ENCODE results near the gene PTBP3. TPM values are rescaled to one million over a fixed set of nuclear protein-coding genes. Genes with fewer than 3 reads are reported as not detected.
"Not testable (repeated sequence)": the region's sequence is repeated elsewhere in the genome, so short reads cannot be mapped to it uniquely, and the experiment has no call there.

The PTBP3 gene
- polyA plus RNA-seq, 1 donor, result 16.3 TPM

- DNase-seq, result no peak
These were observed 134.8 kb downstream of the PTBP3 start for GRCh38 chr9:112198646-112199045.

- no peak for DNase-seq
These were observed 138.4 kb downstream of the PTBP3 start for GRCh38 chr9:112194969-112195431.

- DNase-seq, result no peak
These were observed 139.7 kb downstream of the PTBP3 start for GRCh38 chr9:112193572-112194288.

GRCh38 chr9:112190320-112190719 is 143.1 kb downstream of the PTBP3 start:
- DNase-seq, result not testable (repeated sequence)

GRCh38 chr9:112188884-112189283 is 144.5 kb downstream of the PTBP3 start:
- DNase-seq, result no peak

GRCh38 chr9:112187404-112187803 is 146.0 kb downstream of the PTBP3 start:
- no peak for DNase-seq

- no peak for DNase-seq
These were observed 146.7 kb downstream of the PTBP3 start for GRCh38 chr9:112186695-112187094.

GRCh38 chr9:112184946-112185345 is 148.5 kb downstream of the PTBP3 start:
- DNase-seq, result no peak

- DNase-seq, result no peak
These were observed 149.2 kb downstream of the PTBP3 start for GRCh38 chr9:112184221-112184620.

GRCh38 chr9:112180387-112180881 is 153.0 kb downstream of the PTBP3 start:
- DNase-seq, result no peak

- DNase-seq, result no peak
These were observed 153.6 kb downstream of the PTBP3 start for GRCh38 chr9:112179816-112180215.

GRCh38 chr9:112176524-112176923 is 156.9 kb downstream of the PTBP3 start:
- DNase-seq, result no peak

GRCh38 chr9:112175796-112176315 is 157.6 kb downstream of the PTBP3 start:
- DNase-seq, result no peak

GRCh38 chr9:112174965-112175795 is 158.2 kb downstream of the PTBP3 start, which contains the start of gene SUSD1:
SUSD1 (minus strand) TSS chr9:112175297; CDS start chr9:112175235, 62 bp downstream.
- DNase-seq, result peak; percentile 36

- no peak for DNase-seq
These were observed 159.0 kb downstream of the PTBP3 start for GRCh38 chr9:112174222-112174964.

- DNase-seq, result no peak
These were observed 159.8 kb downstream of the PTBP3 start for GRCh38 chr9:112173489-112174221.

GRCh38 chr9:112170968-112171367 is 162.5 kb downstream of the PTBP3 start:
- no peak for DNase-seq

GRCh38 chr9:112170235-112170634 is 163.2 kb downstream of the PTBP3 start:
- DNase-seq, result no peak

GRCh38 chr9:112169368-112169767 is 164.1 kb downstream of the PTBP3 start:
- DNase-seq, result no peak

GRCh38 chr9:112168197-112168596 is 165.2 kb downstream of the PTBP3 start:
- DNase-seq, result no peak

All from hindlimb muscle (tissue), 1 donor.